ENCODE results near the gene RFNG.

DNA sequence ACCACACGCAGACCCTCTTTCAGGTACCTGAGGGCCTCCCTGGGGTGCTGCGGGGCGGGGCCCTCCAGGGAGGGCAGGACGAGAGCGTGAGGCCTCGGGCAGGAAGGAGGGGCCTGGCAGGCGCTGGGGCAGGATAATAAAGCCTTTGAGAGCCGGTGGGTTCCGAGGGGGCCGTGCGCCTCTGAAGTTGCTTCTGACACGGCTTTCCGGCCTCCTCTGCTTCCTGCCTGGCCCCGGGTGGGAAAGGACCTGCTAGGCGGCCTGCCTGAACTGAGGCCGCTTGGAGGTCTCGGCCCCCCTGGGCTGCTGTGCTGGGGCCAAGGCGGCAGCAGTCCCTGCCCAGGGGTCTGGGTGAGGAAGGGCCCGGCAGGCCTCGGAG, 39.4 kb downstream of the RFNG start:
- TF ChIP-seq, protein P1, sequence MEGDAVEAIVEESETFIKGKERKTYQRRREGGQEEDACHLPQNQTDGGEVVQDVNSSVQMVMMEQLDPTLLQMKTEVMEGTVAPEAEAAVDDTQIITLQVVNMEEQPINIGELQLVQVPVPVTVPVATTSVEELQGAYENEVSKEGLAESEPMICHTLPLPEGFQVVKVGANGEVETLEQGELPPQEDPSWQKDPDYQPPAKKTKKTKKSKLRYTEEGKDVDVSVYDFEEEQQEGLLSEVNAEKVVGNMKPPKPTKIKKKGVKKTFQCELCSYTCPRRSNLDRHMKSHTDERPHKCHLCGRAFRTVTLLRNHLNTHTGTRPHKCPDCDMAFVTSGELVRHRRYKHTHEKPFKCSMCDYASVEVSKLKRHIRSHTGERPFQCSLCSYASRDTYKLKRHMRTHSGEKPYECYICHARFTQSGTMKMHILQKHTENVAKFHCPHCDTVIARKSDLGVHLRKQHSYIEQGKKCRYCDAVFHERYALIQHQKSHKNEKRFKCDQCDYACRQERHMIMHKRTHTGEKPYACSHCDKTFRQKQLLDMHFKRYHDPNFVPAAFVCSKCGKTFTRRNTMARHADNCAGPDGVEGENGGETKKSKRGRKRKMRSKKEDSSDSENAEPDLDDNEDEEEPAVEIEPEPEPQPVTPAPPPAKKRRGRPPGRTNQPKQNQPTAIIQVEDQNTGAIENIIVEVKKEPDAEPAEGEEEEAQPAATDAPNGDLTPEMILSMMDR (IDR thresholded peaks at IDR 0.05): no peak
- no peak for TF ChIP-seq EZH2 (IDR thresholded peaks at IDR 0.05)
- TF ChIP-seq EZH2phosphoT487 (IDR thresholded peaks at IDR 0.05): no peak

All from neural progenitor cell (in vitro differentiated cells).